Transverse colon (tissue), 4 donors: ENCODE data around the gene UBE2D2. TPM values are rescaled to one million over a fixed set of nuclear protein-coding genes. Genes with fewer than 3 reads are reported as not detected.
A peak's percentile ranks its signal among the peaks of the same experiment; 100 is the strongest.

ENCODE experiments used
- DNase-seq: peaks from one replicate; pipeline ENCODE4 v3.0.0-alpha.2; 2019
- H3K27ac ChIP-seq, 4 donors: fragments of 200-600 bp; sonication (generic); 2 replicates each; pipeline ENCODE4 v1.5.1; 2016 to 2018; ENCODE audit warnings: inconsistent platforms in 4 of 4
- H3K27me3 ChIP-seq: fragments of 200-600 bp; sonication (generic); 2 replicates; pipeline ENCODE4 v1.5.1; 2017; ENCODE audit warnings: inconsistent platforms
- H3K36me3 ChIP-seq, 4 donors: fragments of 200-600 bp; sonication (generic); 2 replicates each; pipeline ENCODE4 v1.5.1; 2017 to 2019; ENCODE audit warnings: inconsistent platforms in 4 of 4
- H3K4me1 ChIP-seq, 4 donors: fragments of 200-600 bp; sonication (generic); 2 replicates each; pipeline ENCODE4 v1.5.1; 2017 to 2020; ENCODE audit warnings: inconsistent platforms in 4 of 4
- H3K4me3 ChIP-seq, 4 donors: fragments of 200-600 bp; sonication (generic); 1 replicate in 1 of 4; 2 replicates in 3 of 4; pipeline versions ENCODE4 v1.5.1 to v1.6.1; 2017 to 2019; ENCODE audit warnings: inconsistent platforms in 4 of 4
- H3K9me3 ChIP-seq, 2 donors: fragments of 200-600 bp; sonication (generic); 2 replicates each; pipeline ENCODE4 v1.5.1; 2017 to 2019; ENCODE audit warnings: inconsistent platforms in 2 of 2
- EP300 ChIP-seq: sonication (generic); formaldehyde crosslinking; IDR thresholded peaks from one replicate; pipeline ENCODE4 v1.6.1; 2017; ENCODE audit warnings: antibody characterized with exemption, low read depth
- POLR2A ChIP-seq: fragments of 450-650 bp; IDR thresholded peaks from one replicate; pipeline ENCODE4 v1.6.1; 2016; ENCODE audit warnings: antibody characterized with exemption, mild to moderate bottlenecking, moderate library complexity
- POLR2AphosphoS5 ChIP-seq, 3 donors: sonication (generic); formaldehyde crosslinking; IDR thresholded peaks; one replicate each; pipeline ENCODE4 v1.6.1; 2016; ENCODE audit warnings: antibody characterized with exemption in 3 of 3
- WGBS, 2 donors: methylation state at CpG; one replicate each; pipeline ENCODE4 v1.1.5; 2018; ENCODE audit warnings: low coverage in 1 of 2; 5-methylcytosine and 5-hydroxymethylcytosine counted together
- in situ Hi-C, 4 donors: fragments of 200-750 bp; cut with MboI; loops; one replicate each; pipeline versions ENCODE4 v1.15.0 to v1.15.1; 2017; ENCODE audit warnings: low sequenced_read_pairs in 3 of 4, low pct_ligation_motif_present in 1 of 4, low pct_unique_long_range_greater_than_20kb in 1 of 4
- intact Hi-C: fragments of 100-400 bp; cut with DNase I; formaldehyde crosslinking; loops from one replicate; pipeline ENCODE4 v1.15.1; 2023; ENCODE audit warnings: low total_unique reads
- small RNA-seq, 4 donors: library from RNA; depleted of rRNA; stranded (forward); fragments of <200 nt; gene quantifications; one replicate each; pipeline ENCODE3, GENCODE V24; 2016
- total RNA-seq, 4 donors: library from RNA; depleted of rRNA; stranded (reverse); fragments of >200 nt; gene quantifications; one replicate each; pipeline ENCODE4 v1.1.0, GENCODE V29; 2016
- TF ChIP-seq, protein P1 (sequence below), 5 experiments: fragments of 200-600 bp in 3 of 5; fragments of 450-650 bp in 2 of 5; sonication (generic) in 3 of 5; IDR thresholded peaks; 1 replicate in 2 of 5; 2 replicates in 3 of 5; pipeline ENCODE4 v1.5.1; 2016 to 2017; ENCODE audit warnings: antibody characterized with exemption in 5 of 5, inconsistent platforms in 3 of 5, mild to moderate bottlenecking in 2 of 5, moderate library complexity in 1 of 5

The UBE2D2 gene
- total RNA-seq, 4 donors from 2014 or later = 45.6 to 134 (median 80.8) TPM

DNA sequence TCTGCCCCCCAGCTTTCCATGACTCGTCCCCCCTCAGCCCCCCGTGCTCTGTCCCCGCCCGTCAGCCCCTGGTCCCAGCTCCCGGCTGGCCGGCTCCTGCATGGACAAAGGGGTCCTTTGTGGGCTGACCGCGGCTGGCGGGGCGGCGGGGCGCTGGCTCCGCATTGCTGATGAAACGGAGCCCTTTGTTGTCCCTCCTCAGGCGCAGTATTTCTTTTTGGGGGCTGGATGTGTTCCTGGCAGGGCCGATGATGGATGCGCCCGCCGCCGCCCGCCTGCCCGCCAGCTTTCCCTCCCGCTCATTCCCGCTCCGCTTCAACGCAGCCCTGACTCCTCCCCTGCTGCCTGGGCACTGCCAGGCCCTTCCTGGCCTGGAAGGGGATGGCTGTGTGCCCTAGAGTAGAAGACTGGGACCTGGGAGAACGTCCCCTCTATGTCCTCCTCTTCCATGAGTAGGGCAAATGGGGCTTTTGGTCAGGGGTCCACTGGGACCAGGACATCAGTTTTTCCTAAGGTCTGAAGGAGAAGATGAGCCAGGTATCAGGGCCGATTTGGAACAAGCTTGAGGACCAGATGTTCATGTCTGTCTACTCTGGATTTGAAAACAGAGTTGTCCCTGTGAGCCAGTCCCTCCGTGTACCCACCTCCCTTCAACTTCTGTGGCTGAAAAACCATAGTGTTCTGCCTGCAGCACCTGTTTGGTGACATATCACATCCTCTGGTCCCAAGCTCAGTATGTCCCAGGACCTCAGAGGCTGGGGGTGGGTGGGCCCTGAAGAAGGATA is 116.0 kb downstream of the UBE2D2 start:
- in situ Hi-C loops = no loop called here
- DNase-seq = no peak
- Histone ChIP-seq H3K9me3 (no peaks in the 10 kb centered on the region), H3K27ac (peak overlapping the region; percentile 15 to 60 (median 22)), H3K36me3 (peaks cover 0 to 5% (median 0%) of the 10 kb centered on the region in 4 donors), H3K4me1 (peaks cover 0 to 27% (median 9%) of the 10 kb centered on the region in 4 donors), H3K27me3 (no peaks in the 10 kb centered on the region), H3K4me3 (no peak overlapping the region)
- intact Hi-C loops = no loop called here
- no peak for TF ChIP-seq POLR2AphosphoS5 (IDR thresholded peaks at IDR 0.05)
- TF ChIP-seq EP300 = no peak
- TF ChIP-seq, protein P1, sequence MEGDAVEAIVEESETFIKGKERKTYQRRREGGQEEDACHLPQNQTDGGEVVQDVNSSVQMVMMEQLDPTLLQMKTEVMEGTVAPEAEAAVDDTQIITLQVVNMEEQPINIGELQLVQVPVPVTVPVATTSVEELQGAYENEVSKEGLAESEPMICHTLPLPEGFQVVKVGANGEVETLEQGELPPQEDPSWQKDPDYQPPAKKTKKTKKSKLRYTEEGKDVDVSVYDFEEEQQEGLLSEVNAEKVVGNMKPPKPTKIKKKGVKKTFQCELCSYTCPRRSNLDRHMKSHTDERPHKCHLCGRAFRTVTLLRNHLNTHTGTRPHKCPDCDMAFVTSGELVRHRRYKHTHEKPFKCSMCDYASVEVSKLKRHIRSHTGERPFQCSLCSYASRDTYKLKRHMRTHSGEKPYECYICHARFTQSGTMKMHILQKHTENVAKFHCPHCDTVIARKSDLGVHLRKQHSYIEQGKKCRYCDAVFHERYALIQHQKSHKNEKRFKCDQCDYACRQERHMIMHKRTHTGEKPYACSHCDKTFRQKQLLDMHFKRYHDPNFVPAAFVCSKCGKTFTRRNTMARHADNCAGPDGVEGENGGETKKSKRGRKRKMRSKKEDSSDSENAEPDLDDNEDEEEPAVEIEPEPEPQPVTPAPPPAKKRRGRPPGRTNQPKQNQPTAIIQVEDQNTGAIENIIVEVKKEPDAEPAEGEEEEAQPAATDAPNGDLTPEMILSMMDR (IDR thresholded peaks at IDR 0.05) = no peak
- no peak for TF ChIP-seq POLR2A
- 78 to 100% methylated on average over 2 to 29 of the region's 29 CpGs for WGBS, 2 donors

Small RNA genes within 50 kb of the gene (small RNA-seq; reads per million reads assigned to genes)
- 0 reads per million in 4 donors for gene RF00019

Other genes with a start within 250 kb of the UBE2D2 start
- 10 to 100 TPM; 13.8 to 67.3 (median 36.5) TPM for gene PAIP2, start 219.5 kb upstream of the UBE2D2 start, total RNA-seq
- 1 to 10 TPM in 2 of 4 donors, under 1 TPM in 1, not detected in 1; 0.80 to 9.5 (median 7.4) TPM for gene SLC23A1, start 178.0 kb upstream of the UBE2D2 start, total RNA-seq
- gene MZB1, start 171.4 kb upstream of the UBE2D2 start, total RNA-seq = 10 to 100 TPM in 1 of 4 donors, 1 to 10 TPM in 1, not detected in 2; 4.0 to 39.2 TPM
- gene PROB1, start 166.2 kb upstream of the UBE2D2 start, total RNA-seq = 1 to 10 TPM in 1 of 4 donors, under 1 TPM in 2, not detected in 1; 0.55 to 1.1 (median 0.60) TPM
- gene SPATA24, start 157.2 kb upstream of the UBE2D2 start, total RNA-seq = 1 to 10 TPM in 2 of 4 donors, not detected in 2; 3.0 TPM
- 1 to 10 TPM in 3 of 4 donors, under 1 TPM in 1; 0.37 to 3.8 (median 3.2) TPM for gene DNAJC18, start 121.8 kb upstream of the UBE2D2 start, total RNA-seq
- 1 to 10 TPM in 3 of 4 donors, not detected in 1; 2.2 to 4.8 (median 3.6) TPM for gene ECSCR, start 98.6 kb upstream of the UBE2D2 start, total RNA-seq
- under 1 TPM in 2 of 4 donors, not detected in 2; 0.55 to 0.64 TPM for gene SMIM33, start 90.3 kb upstream of the UBE2D2 start, total RNA-seq
- 10 to 100 TPM; 12.2 to 51.5 (median 19.1) TPM for gene STING1, start 78.6 kb upstream of the UBE2D2 start, total RNA-seq
- gene CXXC5, start 87.0 kb downstream of the UBE2D2 start, total RNA-seq = 10 to 100 TPM; 26.5 to 50.7 (median 36.2) TPM
- gene PSD2, start 234.5 kb downstream of the UBE2D2 start, total RNA-seq = under 1 TPM in 1 of 4 donors, not detected in 3; 0.16 TPM